Calu3 (cell line): ENCODE data around the gene KCNIP4. TPM values are rescaled to one million over a fixed set of nuclear protein-coding genes. Genes with fewer than 3 reads are reported as not detected.

ENCODE experiments used
- BruUV-seq: library from RNA; stranded (reverse); fragments of 400-500 nt; replicated peaks from 2 replicates; lab custom pipeline; 2021; lab: Mats Ljungman, UMichigan
- CTCF ChIA-PET: fragments of 300-600 bp; sonication (Branson Sonifier 250); formaldehyde crosslinking; loops from one replicate; lab custom pipeline; 2022; ENCODE audit warnings: antibody characterized with exemption; lab: Charles Lee
- DNase-seq: peaks from one replicate; pipeline ENCODE4 v3.0.0; 2022
- H3K27ac Mint-ChIP-seq: one replicate; pipeline ENCODE4 v1.8.0; 2022; ENCODE audit warnings: mixed read lengths; ENCODE audit not compliant: unreplicated experiment
- H3K27me3 Mint-ChIP-seq: one replicate; pipeline ENCODE4 v1.8.0; 2022; ENCODE audit warnings: mixed read lengths; ENCODE audit not compliant: unreplicated experiment
- H3K36me3 Mint-ChIP-seq: one replicate; pipeline ENCODE4 v1.8.0; 2022; ENCODE audit warnings: mild to moderate bottlenecking, moderate library complexity, mixed read lengths; ENCODE audit not compliant: insufficient read depth, unreplicated experiment
- H3K4me1 Mint-ChIP-seq: one replicate; pipeline ENCODE4 v1.8.0; 2022; ENCODE audit warnings: mild to moderate bottlenecking, low read depth, mixed read lengths; ENCODE audit not compliant: unreplicated experiment
- H3K4me3 Mint-ChIP-seq: one replicate; pipeline ENCODE4 v1.8.0; 2022; ENCODE audit warnings: mild to moderate bottlenecking, low read depth, moderate library complexity, mixed read lengths; ENCODE audit not compliant: unreplicated experiment
- H3K9me3 Mint-ChIP-seq: one replicate; pipeline ENCODE4 v1.8.0; 2022; ENCODE audit warnings: low read depth, mixed read lengths; ENCODE audit not compliant: unreplicated experiment
- CTCF ChIP-seq: fragments of 200-600 bp; IDR thresholded peaks from one replicate; pipeline ENCODE4 v1.8.0; 2022; ENCODE audit warnings: antibody characterized with exemption; ENCODE audit not compliant: unreplicated experiment
- intact Hi-C: fragments of 100-400 bp; cut with micrococcal nuclease; formaldehyde crosslinking; loops from one replicate; pipeline ENCODE4 v1.10.0; 2022; ENCODE audit not compliant: unreplicated experiment
- total RNA-seq: library from RNA; stranded (reverse); gene quantifications from 2 replicates; pipeline ENCODE4 v1.2.3, GENCODE V29; 2022

KCNIP4 gene
- total RNA-seq, 1 experiment from 2014 or later: not detected

- intact Hi-C loops: no loop called here
- Mint-ChIP-seq H3K27me3 (no peaks in the 10 kb centered on the region), H3K36me3 (no peaks in the 10 kb centered on the region), H3K27ac (no peak overlapping the region), H3K4me1 (no peaks in the 10 kb centered on the region), H3K4me3 (no peak overlapping the region), H3K9me3 (no peaks in the 10 kb centered on the region)
- TF ChIP-seq CTCF: no peak
- no TSS peak for BruUV-seq
- no peak for DNase-seq
- CTCF ChIA-PET: no interaction called here
These were observed 830.9 kb downstream of the KCNIP4 start for GRCh38 chr4:21117541-21118180.

DNA sequence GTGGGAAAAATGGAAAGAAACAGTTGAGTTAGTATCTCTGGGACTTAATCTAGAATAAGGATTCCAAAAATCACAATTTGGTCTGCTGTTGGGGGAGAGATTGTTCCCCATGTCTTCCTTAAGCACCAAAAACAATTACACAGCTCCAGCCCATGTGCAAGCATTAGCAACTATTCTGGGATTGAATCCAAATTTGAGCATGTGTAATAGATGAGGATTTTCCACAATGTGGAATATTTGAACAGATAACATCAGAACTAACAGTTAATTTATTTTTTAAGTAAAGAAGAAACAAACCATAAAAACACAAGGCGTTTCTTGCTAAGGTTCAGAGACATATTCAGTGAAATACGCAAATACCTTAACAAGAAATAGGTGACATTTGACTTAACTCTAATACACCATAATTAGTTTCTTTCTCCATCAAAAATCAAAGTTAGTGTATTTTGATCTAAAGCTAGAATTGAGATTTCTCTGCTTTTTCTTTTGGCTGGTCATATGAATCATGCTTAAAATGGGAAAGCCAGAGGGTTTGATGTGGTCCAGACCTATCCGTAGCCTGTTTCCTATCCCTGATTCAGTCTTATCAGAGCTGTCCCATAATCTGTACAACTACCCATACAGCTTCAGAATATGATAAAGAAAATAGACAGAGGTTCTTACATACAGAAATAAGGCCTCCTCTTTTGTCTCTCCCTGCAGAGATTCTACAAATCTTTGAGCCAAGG is 834.9 kb downstream of the KCNIP4 start:
- H3K4me3 Mint-ChIP-seq: no peak overlapping the region
- intact Hi-C loops: no loop called here
- no peak for TF ChIP-seq CTCF
- no peak for DNase-seq
- no TSS peak for BruUV-seq
- H3K36me3 Mint-ChIP-seq: no peaks in the 10 kb centered on the region
- no peak overlapping the region for H3K27ac Mint-ChIP-seq
- H3K4me1 Mint-ChIP-seq: no peaks in the 10 kb centered on the region
- H3K27me3 Mint-ChIP-seq: no peaks in the 10 kb centered on the region
- no peaks in the 10 kb centered on the region for H3K9me3 Mint-ChIP-seq
- CTCF ChIA-PET: no interaction called here

GRCh38 chr4:21102667-21103066 is 845.9 kb downstream of the KCNIP4 start:
- peaks cover 4% of the 10 kb centered on the region for H3K9me3 Mint-ChIP-seq
- no peak for TF ChIP-seq CTCF
- no peaks in the 10 kb centered on the region for H3K4me1 Mint-ChIP-seq
- no TSS peak for BruUV-seq
- DNase-seq: no peak
- H3K36me3 Mint-ChIP-seq: no peaks in the 10 kb centered on the region
- CTCF ChIA-PET: no interaction called here
- intact Hi-C loops: no loop called here
- no peak overlapping the region for H3K27ac Mint-ChIP-seq
- no peak overlapping the region for H3K4me3 Mint-ChIP-seq
- no peaks in the 10 kb centered on the region for H3K27me3 Mint-ChIP-seq

DNA sequence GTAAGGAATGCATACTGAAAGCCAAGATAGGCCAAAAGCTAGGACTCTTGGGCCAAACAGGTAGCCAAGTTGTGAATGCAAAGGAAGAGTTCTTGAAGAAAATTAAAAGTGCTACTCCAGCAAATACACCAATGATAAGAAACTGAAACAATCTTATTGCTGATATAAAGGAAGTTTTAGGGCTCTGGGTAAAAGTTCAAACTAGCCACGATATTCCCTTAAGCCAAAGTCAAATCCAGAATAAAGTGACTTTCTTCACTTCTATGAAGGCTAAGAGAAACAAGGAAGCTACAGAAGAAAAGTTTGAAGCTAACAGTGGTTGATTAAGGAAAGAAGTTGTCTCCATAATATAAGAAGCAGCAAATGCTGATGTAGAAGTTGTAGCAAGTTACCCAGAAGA is 850.7 kb downstream of the KCNIP4 start:
- Mint-ChIP-seq H3K27ac (no peak overlapping the region), H3K4me3 (no peak overlapping the region), H3K9me3 (no peaks in the 10 kb centered on the region), H3K4me1 (no peaks in the 10 kb centered on the region), H3K36me3 (no peaks in the 10 kb centered on the region), H3K27me3 (no peaks in the 10 kb centered on the region)
- BruUV-seq: no TSS peak
- CTCF ChIA-PET: no interaction called here
- no peak for TF ChIP-seq CTCF
- DNase-seq: no peak
- intact Hi-C loops: no loop called here
